HG03097 (cell line): Measurements from ENCODE around the gene FOXD1.

Source experiments
- ATAC-seq: cut with Tn5 transposase; IDR thresholded peaks from one replicate; pipeline ENCODE4 v1.9.1; 2021; ENCODE audit not compliant: unreplicated experiment, low FRiP score

FOXD1 gene

DNA sequence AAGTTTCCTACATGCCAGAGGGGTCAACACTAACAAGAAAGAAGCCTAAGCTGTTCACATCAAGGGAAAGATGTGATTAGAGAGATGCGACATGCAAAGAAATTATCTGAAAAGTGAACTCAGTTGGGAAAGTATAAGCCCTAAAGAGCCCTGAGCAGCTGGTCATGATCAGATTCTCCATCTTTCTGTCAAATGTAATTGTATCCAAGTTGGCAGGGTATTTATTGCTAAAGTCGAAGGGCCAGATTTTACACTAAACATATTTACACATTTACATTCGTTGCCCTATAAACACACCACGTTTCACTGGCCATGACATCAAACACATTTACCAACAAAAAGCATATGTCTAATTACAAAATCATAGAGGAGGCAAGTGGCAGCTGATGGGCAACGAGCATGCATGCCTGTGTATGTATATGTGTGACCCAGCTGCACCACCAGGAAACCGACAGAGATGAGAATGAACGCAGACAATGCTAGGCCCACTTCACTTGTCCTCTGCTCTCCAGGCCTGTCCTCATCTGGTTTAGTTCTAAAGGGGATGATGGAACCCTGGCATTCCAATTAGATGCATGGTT is 6.3 kb downstream of the FOXD1 start:
- no peak for ATAC-seq

DNA sequence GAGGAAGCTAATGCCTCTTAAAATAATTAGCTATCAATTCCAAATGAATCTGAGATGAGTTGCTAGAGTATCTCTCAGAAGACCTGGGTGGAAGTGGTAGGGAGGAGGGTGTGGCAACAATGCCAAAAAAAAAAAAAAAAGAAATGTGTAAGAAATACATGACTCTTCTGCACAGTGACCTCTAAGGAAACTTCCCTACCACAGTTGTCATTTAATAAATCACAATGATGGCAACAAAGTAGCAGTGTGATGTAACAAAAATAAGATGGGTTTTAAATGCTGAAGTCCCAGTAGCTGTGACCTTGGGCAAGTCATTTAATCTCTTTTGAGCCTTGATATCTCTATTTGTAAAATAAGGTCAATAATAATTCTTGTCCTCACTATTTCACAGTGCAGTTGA is 7.2 kb downstream of the FOXD1 start:
- no peak for ATAC-seq

DNA sequence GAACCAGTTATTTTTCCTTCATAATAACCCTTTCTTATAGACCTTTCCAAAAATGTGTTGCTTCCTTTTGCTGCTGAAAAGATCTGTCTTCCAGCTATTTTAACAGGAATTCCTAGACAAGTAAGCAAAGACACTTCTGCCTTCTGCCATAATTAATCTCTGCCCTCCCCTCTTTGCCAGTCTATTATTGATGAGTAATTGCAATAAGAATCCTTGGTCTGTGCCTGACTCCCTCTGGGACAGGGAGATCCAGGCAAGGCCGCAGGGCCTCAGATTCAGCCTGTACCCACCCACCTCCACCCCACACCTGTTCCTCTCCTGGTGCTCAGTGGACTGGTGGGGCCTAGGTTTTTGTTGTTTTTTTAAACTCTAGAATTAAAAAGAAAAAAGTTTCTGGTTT is 8.3 kb downstream of the FOXD1 start:
- no peak for ATAC-seq

DNA sequence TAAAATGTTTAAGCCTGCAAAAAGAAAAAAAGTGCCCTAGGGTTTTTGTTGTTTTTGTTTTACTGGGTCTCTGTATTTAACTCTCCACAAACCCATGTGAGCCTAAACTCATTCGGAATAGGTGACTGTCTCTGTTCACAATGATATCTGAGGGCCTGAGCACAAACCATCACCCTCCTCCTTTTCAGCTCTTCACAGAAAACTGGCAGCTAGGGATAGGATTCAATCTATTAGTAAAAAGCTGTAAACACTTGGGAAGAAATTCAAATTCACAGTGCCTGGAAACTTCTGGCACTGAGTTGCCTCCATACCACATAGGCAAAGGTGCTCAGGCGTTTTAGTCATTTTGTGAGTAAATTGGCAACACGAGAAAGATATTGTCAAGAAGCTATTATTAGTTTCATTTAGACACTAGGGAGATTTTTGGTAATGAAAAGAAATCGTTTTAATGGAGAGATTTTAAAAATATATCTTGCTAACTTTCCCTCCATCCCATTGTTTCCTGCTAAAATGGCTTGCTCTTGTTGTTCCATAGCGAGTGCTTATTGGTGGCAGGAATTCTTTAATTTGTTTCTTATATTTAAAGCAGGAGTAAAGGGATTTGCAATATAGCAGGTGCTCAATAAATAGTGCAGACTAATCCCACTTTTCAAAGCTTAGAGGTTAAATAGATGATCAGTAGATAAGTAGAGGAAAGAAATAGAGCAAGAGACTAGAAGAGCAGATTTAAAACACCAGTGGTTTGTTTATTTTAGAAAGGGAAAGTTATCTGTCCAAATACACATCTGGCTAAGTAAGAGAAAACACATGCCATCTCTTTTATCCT is 9.7 kb downstream of the FOXD1 start:
- ATAC-seq: no peak

DNA sequence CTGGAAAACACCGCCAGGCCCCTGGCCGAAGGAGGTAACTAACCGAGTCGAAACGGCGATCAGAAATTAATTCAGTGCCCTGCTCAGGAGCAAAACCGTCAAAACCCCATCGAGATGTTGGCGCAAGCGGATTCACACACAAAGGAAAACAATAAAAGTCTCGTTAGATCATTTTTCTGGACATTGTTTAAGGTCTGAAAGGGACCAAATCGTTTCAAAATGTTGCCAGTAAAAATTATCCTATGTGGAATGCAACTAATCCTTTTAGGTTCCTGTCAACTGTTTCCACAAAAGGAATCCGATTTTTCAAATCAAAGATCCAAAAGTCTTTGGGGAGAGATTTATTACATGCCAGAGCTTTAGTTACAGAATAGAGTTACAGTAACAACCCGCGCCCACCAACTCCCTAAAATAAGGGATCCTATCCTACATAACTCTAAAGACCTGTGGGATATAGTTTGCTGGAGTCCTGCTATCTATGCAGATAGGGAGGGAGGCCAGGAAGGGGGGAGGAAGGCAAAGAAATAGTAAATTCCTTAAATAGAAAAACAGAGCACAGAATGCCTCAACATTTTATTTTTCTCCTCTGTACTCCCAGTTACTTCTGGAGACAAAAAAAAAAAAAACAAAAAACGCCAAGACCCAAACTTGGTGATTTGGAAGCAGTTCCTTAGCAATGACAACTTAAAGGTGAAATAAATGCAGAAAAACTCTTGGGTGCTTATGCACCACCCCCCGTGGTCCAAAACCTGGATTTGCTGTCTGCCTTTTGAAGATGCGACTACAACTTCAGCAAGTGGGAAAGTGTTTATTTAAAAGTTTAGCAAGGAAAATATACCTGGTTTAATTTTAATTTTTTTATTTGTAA is 10.6 kb downstream of the FOXD1 start:
- no peak for ATAC-seq

DNA sequence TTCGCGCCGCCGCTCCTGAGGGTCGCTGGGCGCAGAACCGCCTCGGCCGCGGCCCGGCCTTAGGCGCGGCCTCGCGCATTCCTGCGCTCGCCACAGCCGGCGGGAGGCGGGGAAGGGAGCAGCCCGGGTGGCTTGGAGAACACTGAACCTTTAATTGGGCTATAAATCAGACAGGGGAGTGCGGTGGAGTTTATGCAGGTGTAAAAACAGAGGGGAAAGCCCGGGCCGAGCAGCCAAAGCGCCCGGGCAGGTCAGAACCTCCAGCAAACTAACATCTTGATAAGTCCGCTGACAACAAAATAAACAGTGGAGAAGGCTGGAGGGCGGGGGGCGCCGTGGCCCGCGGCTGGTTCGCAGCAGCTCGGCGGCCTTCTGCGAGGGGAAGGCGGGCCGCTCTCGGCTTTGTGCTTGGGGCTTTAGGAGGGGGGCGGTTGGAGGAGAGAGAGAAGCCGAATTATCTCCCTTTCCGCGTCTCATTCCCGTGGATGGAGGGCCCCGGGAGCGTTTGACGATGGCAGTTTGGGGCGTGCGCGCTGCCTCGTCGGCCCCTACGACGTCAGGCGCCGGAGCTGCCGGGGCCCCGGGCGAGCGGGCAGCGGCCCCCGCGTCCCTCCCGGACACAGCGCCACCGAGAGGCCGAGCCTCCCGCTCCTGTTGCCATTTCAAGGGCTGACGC is 11.3 kb downstream of the FOXD1 start:
- no peak for ATAC-seq

DNA sequence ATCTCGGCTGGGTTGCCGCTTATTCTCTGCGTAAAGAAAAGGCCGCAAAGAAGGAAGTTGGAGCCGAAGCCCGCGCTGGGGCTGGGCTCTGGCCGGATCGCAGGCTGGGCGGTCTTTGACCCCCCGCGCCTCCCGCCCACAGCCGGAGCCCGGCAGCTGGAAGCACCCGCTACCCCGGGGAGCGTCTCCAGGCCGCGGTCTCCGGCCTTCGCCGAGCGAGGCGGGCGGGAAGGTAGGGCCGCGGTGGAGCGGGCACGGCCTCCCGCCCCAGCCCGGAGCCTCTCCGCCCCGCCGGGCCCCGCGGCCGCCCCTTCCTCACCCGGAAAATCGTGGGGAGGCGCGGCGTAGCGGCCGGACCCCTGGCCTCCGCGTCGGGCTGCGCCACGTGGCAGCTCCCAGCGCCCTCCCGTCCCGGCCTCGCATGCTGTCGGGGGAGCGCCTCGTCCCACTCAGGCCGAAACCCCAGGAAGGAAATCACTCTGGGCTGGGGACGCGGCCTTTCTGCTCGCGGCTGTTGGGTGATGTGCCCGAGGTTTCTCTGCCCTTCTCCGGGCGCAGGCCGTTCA is 12.0 kb downstream of the FOXD1 start:
- no peak for ATAC-seq

DNA sequence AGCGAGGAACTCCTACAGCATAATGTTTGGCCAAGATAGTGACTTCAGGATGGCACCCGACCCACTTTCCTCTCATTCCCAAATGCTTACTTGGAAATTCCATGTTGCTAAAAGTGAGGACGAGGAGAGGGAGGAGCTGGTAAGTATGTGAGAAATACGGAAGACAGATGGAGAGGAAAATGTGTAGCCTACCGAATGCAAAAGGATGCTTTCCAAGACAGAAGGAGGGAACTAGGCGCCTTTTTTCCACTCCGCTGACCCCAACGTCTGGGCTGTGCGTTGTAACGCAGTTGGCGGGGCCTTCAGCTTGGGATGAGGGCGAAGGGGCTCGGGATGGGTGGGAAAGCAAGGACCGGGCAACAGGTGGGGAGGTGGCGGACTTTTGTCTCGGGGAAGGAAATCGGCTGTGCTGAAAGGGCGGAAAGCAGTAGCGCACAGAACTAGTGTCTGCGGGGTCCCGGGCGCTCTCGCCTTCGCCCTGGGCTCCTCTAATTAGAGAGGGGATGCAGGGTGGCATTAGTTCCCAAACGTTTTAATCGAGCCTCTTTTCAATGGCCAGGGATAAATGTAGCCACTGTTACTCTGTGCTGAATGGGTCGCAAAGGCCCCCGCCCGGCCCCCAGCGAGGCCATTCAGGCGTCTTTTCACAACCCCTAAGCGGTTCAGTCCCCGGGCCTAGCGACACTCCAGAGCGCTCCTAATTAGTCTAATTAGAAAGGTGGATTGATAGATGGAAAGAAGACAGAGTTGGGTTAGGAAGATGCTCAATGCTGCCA is 12.6 kb downstream of the FOXD1 start:
- ATAC-seq: no peak

DNA sequence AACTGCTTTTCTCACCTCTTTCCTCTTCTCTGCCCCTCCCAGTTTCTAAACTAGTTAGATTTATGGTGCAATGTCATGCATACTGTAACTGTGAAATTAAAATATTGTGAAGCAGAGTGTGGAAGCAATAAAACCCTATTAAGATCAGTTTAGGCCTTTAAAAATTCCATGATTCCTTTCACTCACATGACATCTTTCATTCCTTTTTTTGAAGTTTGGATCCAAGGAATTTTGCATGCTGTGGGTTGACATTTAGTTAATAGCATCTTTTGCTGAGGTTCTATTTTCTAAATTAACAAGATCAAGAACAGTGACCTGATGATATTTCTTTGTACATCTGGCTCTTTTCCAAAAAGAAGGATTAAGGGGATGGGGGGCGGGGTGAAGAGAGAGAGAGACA is 13.7 kb downstream of the FOXD1 start:
- no peak for ATAC-seq

DNA sequence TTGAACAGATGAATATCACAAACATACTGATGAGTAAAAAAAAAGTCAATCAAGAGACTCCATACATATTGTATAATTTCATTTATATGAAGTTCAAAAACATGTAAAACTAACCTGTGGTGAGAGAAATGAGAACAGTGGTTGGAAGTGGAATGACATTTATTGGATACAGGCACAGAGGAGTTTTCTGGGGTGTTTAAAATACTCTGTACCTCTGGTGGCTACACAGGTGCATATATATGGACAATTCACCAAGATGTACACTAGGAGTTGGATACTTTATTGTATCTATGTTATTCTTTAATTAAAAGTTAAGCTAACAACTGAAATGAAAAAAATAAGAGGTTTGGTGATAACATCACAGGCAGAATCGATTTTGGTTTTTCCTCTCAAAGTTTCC is 14.1 kb downstream of the FOXD1 start:
- ATAC-seq: no peak

DNA sequence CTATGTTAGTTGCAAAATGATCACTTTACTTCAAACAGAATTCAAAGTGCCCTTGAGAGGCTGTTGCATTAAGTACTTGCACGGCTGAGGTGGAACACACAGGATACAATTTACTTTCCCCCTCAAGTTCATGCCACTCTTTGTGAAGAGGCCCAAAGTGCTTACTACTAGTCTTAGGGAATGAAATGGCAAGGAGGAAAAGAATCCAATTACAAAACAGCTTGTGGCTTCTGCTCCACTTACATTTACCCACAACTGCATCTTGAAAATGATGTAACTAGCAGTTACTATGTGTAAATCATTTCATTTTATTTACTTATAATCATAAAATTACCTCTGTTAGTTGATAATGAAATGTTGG is 14.6 kb downstream of the FOXD1 start:
- no peak for ATAC-seq

DNA sequence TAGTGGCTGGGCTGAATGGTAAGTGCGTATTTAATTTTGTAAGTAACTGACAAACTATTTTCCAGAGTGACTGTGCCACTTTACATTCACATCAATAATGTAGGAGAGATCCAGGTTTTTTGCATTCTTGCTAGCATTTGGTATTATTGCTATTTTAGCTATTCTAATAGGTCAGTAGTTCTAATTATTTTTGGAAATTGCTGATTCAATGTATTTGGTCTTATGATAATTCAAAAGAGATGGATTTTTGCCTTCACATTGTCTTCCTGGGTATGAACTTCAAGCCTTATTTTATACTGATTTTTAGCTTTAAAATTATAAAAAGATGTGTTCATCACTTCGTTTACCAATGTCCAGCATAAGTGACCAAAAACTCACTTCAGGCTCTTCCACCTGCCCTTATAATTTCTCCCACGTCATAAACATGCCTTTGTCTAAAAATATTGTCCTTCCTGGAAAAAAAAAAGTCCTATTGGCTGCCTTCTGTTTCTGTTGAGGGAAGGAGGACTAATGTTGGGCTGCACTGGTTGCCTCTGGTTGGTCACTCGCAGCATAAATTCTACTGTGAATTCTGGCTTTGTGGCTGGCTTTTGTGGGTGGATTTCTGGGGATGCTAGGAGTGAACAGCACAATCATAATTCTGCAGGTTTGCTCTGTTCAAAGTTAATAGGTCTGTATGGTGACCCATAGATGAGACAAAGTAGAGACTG is 15.2 kb downstream of the FOXD1 start:
- ATAC-seq: no peak

DNA sequence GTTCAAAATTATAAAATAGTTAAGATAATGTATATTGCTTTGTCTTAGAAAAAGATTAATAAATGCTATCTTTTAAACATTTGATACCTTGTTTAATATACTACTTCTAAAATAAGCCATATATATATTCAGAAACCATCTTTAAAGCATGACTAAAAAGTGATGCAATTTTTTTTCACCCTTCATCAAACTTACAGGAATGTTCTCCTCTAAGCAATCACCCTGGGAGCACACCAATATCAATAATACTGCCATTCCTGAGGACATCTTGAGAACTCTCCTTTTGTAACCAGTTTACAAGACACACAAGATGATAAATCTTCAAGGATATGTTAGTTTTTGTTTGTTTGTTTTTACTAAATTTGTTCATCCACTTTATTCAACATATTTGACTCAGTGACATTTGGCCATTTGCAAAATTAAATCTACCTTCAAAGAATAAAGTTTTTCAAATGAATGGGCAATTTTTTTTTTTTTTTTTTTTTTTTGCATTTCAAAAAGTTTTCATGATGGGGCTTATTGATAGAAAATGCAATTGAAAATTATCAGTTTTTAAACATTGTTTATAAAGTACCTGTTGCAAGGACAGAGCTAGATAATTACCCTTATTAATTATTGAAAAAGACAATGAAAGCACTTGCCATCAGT is 17.2 kb downstream of the FOXD1 start:
- no peak for ATAC-seq

DNA sequence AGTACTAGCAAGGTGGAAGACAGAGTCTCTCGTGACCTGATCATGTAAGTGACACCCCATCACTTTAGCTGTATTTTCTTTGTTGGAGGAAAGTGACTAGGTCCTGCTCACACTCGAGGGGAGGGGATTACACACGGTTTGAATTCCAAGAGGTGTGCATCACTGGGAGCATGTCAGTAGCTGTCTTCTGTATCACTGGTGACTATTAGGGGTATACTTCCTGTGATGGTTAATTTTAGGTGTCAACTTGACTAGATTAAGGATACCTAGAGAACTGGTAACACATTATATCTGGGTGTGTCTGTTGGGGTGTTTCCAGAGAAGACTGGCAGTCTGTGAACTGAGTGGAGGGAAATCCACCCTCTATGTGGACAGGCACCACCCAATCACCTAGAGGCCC is 22.5 kb downstream of the FOXD1 start:
- no peak for ATAC-seq

DNA sequence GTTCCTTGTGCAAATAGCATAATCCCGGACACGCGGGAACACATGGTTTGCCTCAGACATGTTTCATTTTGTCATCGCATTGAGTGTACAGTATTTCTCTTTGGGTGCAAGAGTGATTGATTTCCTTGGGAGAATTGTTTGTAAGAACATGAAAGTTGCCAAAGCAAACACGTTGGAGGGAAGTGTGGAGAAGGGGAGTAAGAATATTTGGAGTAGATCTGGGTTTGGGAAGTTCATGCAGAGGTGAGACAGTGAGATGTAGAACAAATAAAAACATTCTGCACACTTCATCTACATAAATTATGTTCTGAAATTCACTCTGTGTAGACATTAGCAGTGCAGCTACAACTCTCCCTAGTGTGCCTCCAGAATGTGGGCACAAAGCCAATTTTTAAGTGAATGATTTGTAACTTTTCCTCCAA is 24.0 kb downstream of the FOXD1 start:
- ATAC-seq: no peak

DNA sequence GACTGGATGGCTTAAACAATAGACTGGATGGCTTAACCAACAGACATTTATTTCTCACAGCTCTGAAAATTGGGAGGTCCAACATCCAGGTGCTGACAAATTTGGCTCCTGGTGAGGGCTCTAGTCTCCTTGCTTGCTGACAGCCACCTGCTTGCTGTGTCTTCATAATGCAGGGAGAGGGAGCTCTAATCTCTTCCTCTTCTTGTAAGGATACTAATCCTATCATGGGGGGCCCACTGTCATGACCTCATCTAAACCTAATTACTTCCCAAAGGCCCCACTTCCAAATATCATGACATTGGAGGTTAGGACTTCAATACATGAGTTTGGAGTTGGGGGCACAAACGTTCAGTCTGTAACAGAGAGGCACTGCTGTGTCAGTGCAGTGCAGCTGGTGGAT is 26.4 kb downstream of the FOXD1 start:
- ATAC-seq: no peak

DNA sequence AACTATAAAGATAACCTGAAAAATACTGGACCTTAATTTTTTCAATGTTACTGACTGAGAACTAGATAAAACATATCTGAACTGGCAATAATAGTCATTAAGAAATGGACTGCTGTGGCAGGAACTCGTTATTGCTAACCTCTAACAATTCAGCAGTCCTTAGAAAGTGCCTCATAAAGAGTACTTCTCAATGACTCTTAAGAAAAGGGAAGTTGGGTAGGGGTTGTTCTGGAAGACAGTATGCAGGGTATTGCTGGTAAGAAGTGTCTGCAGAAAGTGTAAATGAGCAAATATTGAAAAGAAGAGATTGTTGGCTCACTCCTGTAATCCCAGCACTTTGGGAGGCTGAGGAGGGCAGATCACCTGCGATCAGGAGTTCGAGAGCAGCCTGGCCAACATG is 27.9 kb downstream of the FOXD1 start:
- no peak for ATAC-seq

DNA sequence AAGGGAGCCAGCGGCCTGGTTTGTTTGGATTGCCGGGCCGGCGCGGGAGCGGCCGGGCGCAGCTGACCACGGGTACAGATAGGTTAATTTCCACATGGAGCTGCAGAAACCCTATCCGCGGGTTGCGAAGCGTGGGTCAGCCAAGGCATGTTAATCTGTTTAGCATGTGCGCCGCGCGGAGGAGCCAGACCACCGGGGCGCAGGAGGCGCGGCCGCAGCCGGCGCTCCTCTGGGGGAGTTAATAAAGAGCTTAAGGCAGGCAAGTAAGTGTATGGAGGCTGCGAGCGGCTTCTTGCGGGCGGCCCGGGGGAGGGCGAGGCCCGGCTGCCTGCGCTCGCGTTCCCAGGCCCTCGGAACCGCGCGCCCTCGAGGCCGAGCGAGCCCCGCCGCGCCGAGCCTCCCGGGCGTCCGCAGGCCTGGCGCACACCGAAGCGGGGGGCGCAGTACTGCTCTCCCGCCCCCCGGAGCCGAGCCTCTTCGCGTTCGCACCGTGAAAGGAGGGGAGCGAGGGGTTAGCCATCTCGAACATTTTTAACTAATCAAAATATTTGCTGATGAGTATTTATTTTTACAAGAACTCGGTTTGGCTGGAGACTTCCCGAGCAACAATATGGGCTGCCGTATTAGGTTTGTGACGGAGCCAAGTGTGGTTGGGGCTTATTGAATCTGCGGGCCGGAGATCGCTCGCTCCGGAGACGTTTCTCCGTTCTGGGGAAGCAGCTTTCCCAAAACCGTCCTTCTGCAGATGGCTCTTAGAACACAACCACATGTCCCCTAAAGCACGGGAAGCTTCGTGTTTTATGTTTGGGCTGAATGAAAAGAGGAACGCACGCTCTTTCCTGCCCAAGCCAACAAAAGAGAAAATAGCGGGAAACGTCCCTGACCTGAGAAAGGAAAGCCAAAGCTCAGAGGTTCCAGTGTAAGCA is 28.8 kb downstream of the FOXD1 start:
- ATAC-seq: no peak
